Left lung (tissue), 10 donors: ENCODE measurements around the gene TAS2R40. TPM values are rescaled to one million over a fixed set of nuclear protein-coding genes. Genes with fewer than 3 reads are reported as not detected.

Source experiments
- ATAC-seq: fragments of 200-7000 bp; cut with Tn5 transposase; one replicate; pipeline ENCODE4 v1.9.1; 2020; ENCODE audit warnings: moderate library complexity
- DNase-seq, 4 donors: peaks; one replicate each; pipeline ENCODE4 v3.0.0-alpha.2; 2013 to 2020
- H3K27ac ChIP-seq, 2 donors: fragments of 200-600 bp; sonication (generic) in 1 of 2; one replicate each; pipeline versions ENCODE4 v1.5.0 to v1.8.0; 2020 to 2021
- H3K27me3 ChIP-seq, 2 donors: fragments of 200-600 bp; sonication (generic) in 1 of 2; one replicate each; pipeline versions ENCODE4 v1.5.0 to v1.8.0; 2020 to 2021
- H3K36me3 ChIP-seq, 2 donors: fragments of 200-600 bp; sonication (generic) in 1 of 2; one replicate each; pipeline versions ENCODE4 v1.5.0 to v1.8.0; 2020 to 2021
- H3K4me1 ChIP-seq, 2 donors: fragments of 200-600 bp; one replicate each; pipeline ENCODE4 v1.8.0; 2021
- H3K4me3 ChIP-seq, 2 donors: fragments of 200-600 bp; sonication (generic) in 1 of 2; one replicate each; pipeline versions ENCODE4 v1.5.0 to v1.8.0; 2020 to 2021; ENCODE audit warnings: mild to moderate bottlenecking in 1 of 2
- H3K9me3 ChIP-seq, 2 donors: fragments of 200-600 bp; sonication (generic) in 1 of 2; one replicate each; pipeline versions ENCODE4 v1.5.0 to v1.8.0; 2020 to 2021
- CTCF ChIP-seq, 2 donors: fragments of 200-600 bp; sonication (generic) in 1 of 2; IDR thresholded peaks; one replicate each; pipeline versions ENCODE4 v1.5.0 to v1.8.0; 2021; ENCODE audit warnings: antibody characterized with exemption in 2 of 2
- intact Hi-C, 2 donors: fragments of 100-400 bp; cut with DNase I; formaldehyde crosslinking; loops; one replicate each; pipeline versions ENCODE4 v1.11.2 to v1.14.2; 2022
- polyA plus RNA-seq, 6 donors: library from polyadenylated mRNA; unstranded; fragments of 120-200 nt; gene quantifications; one replicate each; pipeline ENCODE4 v1.2.1, GENCODE V29; 2013; ENCODE audit not compliant: insufficient read length in 6 of 6
- total RNA-seq, 2 donors: library from RNA; stranded (reverse); fragmentation: NEBNext Ultra II Directional; extraction: Animal tissue kit (Norgen Biotek cat#: 25700); gene quantifications; one replicate each; pipeline ENCODE4 v1.2.1, GENCODE V29; 2021
- donor health status: DM: no; HTN: yes; CAD: no.
- donor health status: DM: no; HTN: no; CAD: no.

Gene TAS2R40
- total and polyA plus RNA-seq, 8 donors, result not detected

GRCh38 chr7:143242306-143242705 lies 20.5 kb downstream of the TAS2R40 start:
- H3K4me3 ChIP-seq, result no peak overlapping the region
- H3K27ac ChIP-seq, result no peak overlapping the region
- no peaks in the 10 kb centered on the region for H3K27me3 ChIP-seq
- DNase-seq, result no peak
- H3K4me1 ChIP-seq, result peaks cover 0 to 55% of the 10 kb centered on the region in 2 donors
- no peak for ATAC-seq
- no peaks in the 10 kb centered on the region for H3K9me3 ChIP-seq
- intact Hi-C loops, result loop anchor here in 1 of 2 donors (5.0 kb wide), 1 partner anchor 60 kb away; no protein-coding TSS in a partner anchor
- no peak for TF ChIP-seq CTCF (IDR thresholded peaks at IDR 0.05)
- no peaks in the 10 kb centered on the region for H3K36me3 ChIP-seq

GRCh38 chr7:143243111-143243510 lies 21.3 kb downstream of the TAS2R40 start:
- intact Hi-C loops, result loop anchor here in 1 of 2 donors (5.0 kb wide), 1 partner anchor 59 kb away; no protein-coding TSS in a partner anchor
- Histone ChIP-seq H3K27me3 (no peaks in the 10 kb centered on the region), H3K9me3 (no peaks in the 10 kb centered on the region), H3K4me1 (peaks cover 0 to 52% of the 10 kb centered on the region in 2 donors), H3K27ac (no peak overlapping the region), H3K36me3 (no peaks in the 10 kb centered on the region), H3K4me3 (no peak overlapping the region)
- ATAC-seq, result no peak
- no peak for TF ChIP-seq CTCF (IDR thresholded peaks at IDR 0.05)
- no peak for DNase-seq

GRCh38 chr7:143243614-143244013 lies 21.8 kb downstream of the TAS2R40 start:
- intact Hi-C loops, result loop anchor here in 1 of 2 donors (5.0 kb wide), 1 partner anchor 59 kb away; no protein-coding TSS in a partner anchor
- DNase-seq (no peak), ATAC-seq (no peak)
- no peak overlapping the region for H3K27ac ChIP-seq
- H3K9me3 ChIP-seq, result no peaks in the 10 kb centered on the region
- no peaks in the 10 kb centered on the region for H3K36me3 ChIP-seq
- no peaks in the 10 kb centered on the region for H3K27me3 ChIP-seq
- H3K4me1 ChIP-seq, result peaks cover 0 to 49% of the 10 kb centered on the region in 2 donors
- TF ChIP-seq CTCF (IDR thresholded peaks at IDR 0.05), result no peak
- no peak overlapping the region for H3K4me3 ChIP-seq

GRCh38 chr7:143244321-143244720 lies 22.5 kb downstream of the TAS2R40 start:
- peaks cover 0 to 46% of the 10 kb centered on the region in 2 donors for H3K4me1 ChIP-seq
- H3K27me3 ChIP-seq, result no peaks in the 10 kb centered on the region
- no peaks in the 10 kb centered on the region for H3K9me3 ChIP-seq
- DNase-seq, result no peak
- intact Hi-C loops, result loop anchor here in 1 of 2 donors (5.0 kb wide), 1 partner anchor 58 kb away; no protein-coding TSS in a partner anchor
- TF ChIP-seq CTCF (IDR thresholded peaks at IDR 0.05), result no peak
- no peak overlapping the region for H3K4me3 ChIP-seq
- no peaks in the 10 kb centered on the region for H3K36me3 ChIP-seq
- no peak for ATAC-seq
- H3K27ac ChIP-seq, result no peak overlapping the region

GRCh38 chr7:143245123-143245522 lies 23.3 kb downstream of the TAS2R40 start:
- Histone ChIP-seq H3K9me3 (no peaks in the 10 kb centered on the region), H3K27me3 (no peaks in the 10 kb centered on the region), H3K27ac (peak overlapping the region in 1 of 2 donors; percentile 66), H3K36me3 (no peaks in the 10 kb centered on the region), H3K4me3 (no peak overlapping the region), H3K4me1 (peaks cover 0 to 46% of the 10 kb centered on the region in 2 donors)
- ATAC-seq, result peak; percentile 12
- intact Hi-C loops, result no loop called here
- TF ChIP-seq CTCF (IDR thresholded peaks at IDR 0.05), result no peak
- no peak for DNase-seq
